Activated T-cell treated with anti-CD3 and anti-CD28 coated beads, Interleukin-2, amount 50 U/mL, for 72 hours (primary cell): Measurements from ENCODE around the gene TADA2A. TPM values are rescaled to one million over a fixed set of nuclear protein-coding genes. Genes with fewer than 3 reads are reported as not detected.

Source experiments
- ATAC-seq, 2 donors: fragments of 150-1000 bp; cut with Tn5 transposase; replicated peaks in 1 of 2; 2 replicates each; pipeline ENCODE4 v1.10.0; 2021; ENCODE audit warnings: moderate library complexity in 2 of 2, mild to moderate bottlenecking in 1 of 2
- DNase-seq, 2 donors: peaks; one replicate each; pipeline ENCODE4 v3.0.0; 2021 to 2022; ENCODE audit warnings: mixed read lengths in 1 of 2
- H3K27ac Mint-ChIP-seq: one replicate; pipeline ENCODE4 v1.8.0; 2022; ENCODE audit warnings: mild to moderate bottlenecking, moderate library complexity, mixed read lengths
- H3K27me3 Mint-ChIP-seq: one replicate; pipeline ENCODE4 v1.8.0; 2022; ENCODE audit warnings: low read depth, mixed read lengths
- H3K36me3 Mint-ChIP-seq, 2 donors: one replicate each; pipeline ENCODE4 v1.8.0; 2022; ENCODE audit warnings: mixed read lengths in 2 of 2, mild to moderate bottlenecking in 1 of 2; ENCODE audit not compliant: insufficient read depth in 2 of 2
- H3K4me1 Mint-ChIP-seq: one replicate; pipeline ENCODE4 v1.8.0; 2022; ENCODE audit warnings: low read depth, mixed read lengths
- H3K4me3 Mint-ChIP-seq, 2 donors: one replicate each; pipeline ENCODE4 v1.8.0; 2022; ENCODE audit warnings: mild to moderate bottlenecking in 2 of 2, mixed read lengths in 2 of 2, moderate library complexity in 2 of 2
- H3K9me3 Mint-ChIP-seq, 2 donors: one replicate each; pipeline ENCODE4 v1.8.0; 2022; ENCODE audit warnings: mixed read lengths in 2 of 2
- total RNA-seq, 2 donors: library from RNA; stranded (reverse); gene quantifications; one replicate each; pipeline ENCODE4 v1.2.3, GENCODE V29; 2022

The TADA2A gene
- total RNA-seq, 2 donors from 2014 or later = 39.4 to 42.3 TPM

- Mint-ChIP-seq H3K27me3 (no peaks in the 10 kb centered on the region), H3K27ac (no peak overlapping the region), H3K4me1 (no peaks in the 10 kb centered on the region), H3K4me3 (no peak overlapping the region), H3K9me3 (no peaks in the 10 kb centered on the region), H3K36me3 (peaks cover 5 to 11% of the 10 kb centered on the region in 2 donors)
- no peak for ATAC-seq
- DNase-seq = no peak
Measured at GRCh38 chr17:37516127-37516571, 109.5 kb downstream of the TADA2A start.

- H3K27me3 Mint-ChIP-seq = no peaks in the 10 kb centered on the region
- H3K27ac Mint-ChIP-seq = no peak overlapping the region
- H3K36me3 Mint-ChIP-seq = peaks cover 5 to 11% of the 10 kb centered on the region in 2 donors
- H3K4me1 Mint-ChIP-seq = no peaks in the 10 kb centered on the region
- H3K9me3 Mint-ChIP-seq = no peaks in the 10 kb centered on the region
- ATAC-seq = no peak
- no peak overlapping the region for H3K4me3 Mint-ChIP-seq
- no peak for DNase-seq
Measured at GRCh38 chr17:37517881-37518280, 111.2 kb downstream of the TADA2A start.

- Mint-ChIP-seq H3K4me3 (no peak overlapping the region), H3K27ac (no peak overlapping the region), H3K9me3 (no peaks in the 10 kb centered on the region), H3K27me3 (no peaks in the 10 kb centered on the region), H3K4me1 (peaks cover 4% of the 10 kb centered on the region), H3K36me3 (peaks cover 9 to 11% of the 10 kb centered on the region in 2 donors)
- DNase-seq = no peak
- no peak for ATAC-seq
Measured at GRCh38 chr17:37518826-37519225, 112.1 kb downstream of the TADA2A start.

GRCh38 chr17:37519251-37519985 lies 112.7 kb downstream of the TADA2A start:
- Mint-ChIP-seq H3K4me1 (peaks cover 6% of the 10 kb centered on the region), H3K27me3 (no peaks in the 10 kb centered on the region), H3K27ac (peak overlapping the region; percentile 69), H3K36me3 (peaks cover 9 to 11% of the 10 kb centered on the region in 2 donors), H3K9me3 (no peaks in the 10 kb centered on the region), H3K4me3 (no peak overlapping the region)
- no peak for DNase-seq
- ATAC-seq = no peak

- DNase-seq (no peak), ATAC-seq (no peak)
- no peaks in the 10 kb centered on the region for H3K9me3 Mint-ChIP-seq
- no peak overlapping the region for H3K4me3 Mint-ChIP-seq
- H3K27me3 Mint-ChIP-seq = no peaks in the 10 kb centered on the region
- H3K27ac Mint-ChIP-seq = peak overlapping the region; percentile 41
- H3K4me1 Mint-ChIP-seq = peaks cover 6% of the 10 kb centered on the region
- peaks cover 9 to 11% of the 10 kb centered on the region in 2 donors for H3K36me3 Mint-ChIP-seq
Measured at GRCh38 chr17:37520174-37520573, 113.5 kb downstream of the TADA2A start.

- DNase-seq (no peak), ATAC-seq (no peak)
- Mint-ChIP-seq H3K27me3 (no peaks in the 10 kb centered on the region), H3K4me3 (no peak overlapping the region), H3K4me1 (peaks cover 6% of the 10 kb centered on the region), H3K9me3 (no peaks in the 10 kb centered on the region), H3K27ac (no peak overlapping the region), H3K36me3 (peaks cover 9 to 11% of the 10 kb centered on the region in 2 donors)
Measured at GRCh38 chr17:37521821-37522220, 115.1 kb downstream of the TADA2A start.

- H3K27ac Mint-ChIP-seq = peak overlapping the region; percentile 90
- H3K36me3 Mint-ChIP-seq = peaks cover 4 to 6% of the 10 kb centered on the region in 2 donors
- DNase-seq (no peak), ATAC-seq (no peak)
- H3K4me3 Mint-ChIP-seq = no peak overlapping the region
- H3K9me3 Mint-ChIP-seq = no peaks in the 10 kb centered on the region
- H3K27me3 Mint-ChIP-seq = no peaks in the 10 kb centered on the region
- H3K4me1 Mint-ChIP-seq = peaks cover 6% of the 10 kb centered on the region
Measured at GRCh38 chr17:37523715-37524219, 117.1 kb downstream of the TADA2A start.

GRCh38 chr17:37527249-37527851 lies 120.7 kb downstream of the TADA2A start:
- ATAC-seq (peak; percentile 78 to 79), DNase-seq (peak; percentile 19 to 25)
- H3K27me3 Mint-ChIP-seq = no peaks in the 10 kb centered on the region
- no peak overlapping the region for H3K27ac Mint-ChIP-seq
- H3K9me3 Mint-ChIP-seq = no peaks in the 10 kb centered on the region
- peaks cover 3 to 4% of the 10 kb centered on the region in 2 donors for H3K36me3 Mint-ChIP-seq
- H3K4me3 Mint-ChIP-seq = no peak overlapping the region
- H3K4me1 Mint-ChIP-seq = peaks cover 6% of the 10 kb centered on the region

Other genes starting within 250 kb of the TADA2A start
- gene C17orf78, start 30.9 kb upstream of the TADA2A start, total RNA-seq = not detected
- gene ACACA, start 50 bp upstream of the TADA2A start, total RNA-seq = 10 to 100 TPM; 53.2 to 53.3 TPM
- 10 to 100 TPM; 11.2 to 13.8 TPM for gene DUSP14, start 83.0 kb downstream of the TADA2A start, total RNA-seq
- 10 to 100 TPM; 63.2 to 69.5 TPM for gene SYNRG, start 202.5 kb downstream of the TADA2A start, total RNA-seq
- 10 to 100 TPM; 29.1 to 33.5 TPM for gene DDX52, start 236.6 kb downstream of the TADA2A start, total RNA-seq